Natural killer cell (primary cell): ENCODE results near the gene PRPF31. TPM values are rescaled to one million over a fixed set of nuclear protein-coding genes. Genes with fewer than 3 reads are reported as not detected.
A peak's percentile ranks its signal among the peaks of the same experiment; 100 is the strongest.

Experiments used
- ATAC-seq, 3 donors: fragments of 150-1000 bp in 2 of 3; fragments of 200-7000 bp in 1 of 3; cut with Tn5 transposase; 1 replicate in 1 of 3; 2 replicates in 2 of 3; pipeline ENCODE4 v1.10.0; 2021; ENCODE audit warnings: mild to moderate bottlenecking in 2 of 3, moderate library complexity in 2 of 3
- DNase-seq, 2 donors: peaks; one replicate each; pipeline versions ENCODE4 v3.0.0 to v3.0.0-alpha.2; 2013 to 2021; ENCODE audit warnings: mixed read lengths in 1 of 2
- H3K27ac ChIP-seq: one replicate; pipeline ENCODE4 v1.5.1; 2013; ENCODE audit warnings: mild to moderate bottlenecking, low read length
- H3K27me3 ChIP-seq: one replicate; pipeline ENCODE4 v1.6.1; 2013; ENCODE audit warnings: low read length; ENCODE audit not compliant: control insufficient read depth, insufficient read depth
- H3K36me3 ChIP-seq: one replicate; pipeline ENCODE4 v1.6.1; 2013; ENCODE audit warnings: low read length; ENCODE audit not compliant: control insufficient read depth, insufficient read depth
- H3K4me1 ChIP-seq: one replicate; pipeline ENCODE4 v1.6.1; 2013; ENCODE audit warnings: low read length; ENCODE audit not compliant: control insufficient read depth, insufficient read depth
- H3K4me3 ChIP-seq: one replicate; pipeline ENCODE4 v1.5.1; 2013; ENCODE audit warnings: low read length
- H3K9me3 ChIP-seq: one replicate; pipeline ENCODE4 v1.6.1; 2013; ENCODE audit warnings: low read length; ENCODE audit not compliant: control insufficient read depth, insufficient read depth
- H3K27ac Mint-ChIP-seq, 2 donors: one replicate each; pipeline ENCODE4 v1.8.0; 2022; ENCODE audit warnings: mild to moderate bottlenecking in 2 of 2, mixed read lengths in 2 of 2, moderate library complexity in 1 of 2
- H3K27me3 Mint-ChIP-seq, 2 donors: one replicate each; pipeline ENCODE4 v1.8.0; 2022; ENCODE audit warnings: low read depth in 2 of 2, mixed read lengths in 2 of 2
- H3K36me3 Mint-ChIP-seq: one replicate; pipeline ENCODE4 v1.8.0; 2022; ENCODE audit warnings: mixed read lengths
- H3K4me1 Mint-ChIP-seq, 2 donors: one replicate each; pipeline ENCODE4 v1.8.0; 2022; ENCODE audit warnings: mixed read lengths in 2 of 2
- H3K4me3 Mint-ChIP-seq: one replicate; pipeline ENCODE4 v1.8.0; 2022; ENCODE audit warnings: mild to moderate bottlenecking, moderate library complexity, mixed read lengths
- H3K9me3 Mint-ChIP-seq, 2 donors: one replicate each; pipeline ENCODE4 v1.8.0; 2022; ENCODE audit warnings: mixed read lengths in 2 of 2
- WGBS: methylation state at CpG from one replicate; pipeline ENCODE4 v1.1.7; 2013; ENCODE audit warnings: missing lambda C conversion rate; ENCODE audit not compliant: insufficient coverage; 5-methylcytosine and 5-hydroxymethylcytosine counted together
- intact Hi-C: fragments of 100-400 bp; cut with micrococcal nuclease; formaldehyde crosslinking; loops from one replicate; pipeline ENCODE4 v1.14.2; 2022
- total RNA-seq, 4 donors: library from RNA; stranded (reverse); fragments of 120-200 nt in 1 of 4; gene quantifications; one replicate each; pipeline versions ENCODE4 v1.2.3 to v1.2.4, GENCODE V29; 2013 to 2022
- TF ChIP-seq, protein P1 (sequence below): fragments of 200-600 bp; IDR thresholded peaks from one replicate; pipeline ENCODE4 v1.8.0; 2022; ENCODE audit warnings: antibody characterized with exemption

Gene PRPF31
- total RNA-seq, 3 donors from 2014 or later (not counting 1 experiment from before 2014, with no cell fraction given): 64.4 to 65.9 (median 64.9) TPM

DNA sequence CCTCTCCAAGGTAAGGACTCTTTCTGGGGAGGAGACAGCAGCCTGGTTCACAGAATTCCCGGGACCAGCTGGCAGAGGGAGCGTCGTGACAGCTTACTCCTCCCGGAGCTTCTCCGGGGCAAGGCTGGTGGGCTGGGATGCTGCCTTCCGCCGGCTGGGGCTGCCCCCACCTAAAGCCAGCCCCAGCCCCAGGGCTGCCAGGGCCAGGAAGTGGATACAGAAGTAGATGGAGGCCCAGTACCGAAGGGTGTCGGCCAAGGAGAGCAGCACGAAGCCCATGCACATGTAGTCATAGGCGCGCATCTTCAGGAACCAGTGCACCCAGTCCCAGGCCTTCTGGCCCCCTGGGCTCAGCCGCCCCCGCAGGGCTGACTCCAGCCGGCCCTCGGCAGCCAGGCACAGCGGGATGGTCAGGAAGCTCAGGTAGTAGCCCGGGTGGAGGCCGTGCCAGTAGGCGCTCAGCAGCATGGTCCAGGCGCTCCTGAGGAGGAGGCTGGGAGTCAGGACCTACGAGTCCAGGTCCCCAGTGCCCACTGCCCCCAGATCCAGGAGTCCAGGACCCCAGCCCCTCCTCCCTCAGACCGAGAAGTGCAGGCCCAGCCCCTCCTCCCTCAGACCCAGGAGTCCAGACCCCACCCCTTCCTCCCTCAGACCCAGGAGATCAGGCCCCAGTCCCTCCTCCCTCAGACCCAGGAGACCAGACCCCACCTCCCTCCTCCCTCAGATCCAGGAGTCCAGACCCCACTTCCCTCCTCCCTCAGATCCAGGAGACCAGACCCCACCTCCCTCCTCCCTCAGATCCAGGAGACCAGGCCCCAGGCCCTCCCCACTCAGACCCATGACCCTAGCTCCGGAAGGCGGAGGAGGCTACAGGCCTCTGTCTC, 58.6 kb downstream of the PRPF31 start:
- Mint-ChIP-seq H3K4me3 (no peak overlapping the region), H3K9me3 (no peaks in the 10 kb centered on the region), H3K27me3 (peaks cover 0 to 4% of the 10 kb centered on the region in 2 donors), H3K36me3 (no peaks in the 10 kb centered on the region), H3K27ac (no peak overlapping the region), H3K4me1 (peaks cover 0 to 4% of the 10 kb centered on the region in 2 donors)
- Histone ChIP-seq H3K27me3 (no peaks in the 10 kb centered on the region), H3K4me1 (peaks cover 11% of the 10 kb centered on the region), H3K27ac (no peak overlapping the region), H3K9me3 (no peaks in the 10 kb centered on the region), H3K4me3 (no peak overlapping the region), H3K36me3 (no peaks in the 10 kb centered on the region)
- TF ChIP-seq, protein P1, sequence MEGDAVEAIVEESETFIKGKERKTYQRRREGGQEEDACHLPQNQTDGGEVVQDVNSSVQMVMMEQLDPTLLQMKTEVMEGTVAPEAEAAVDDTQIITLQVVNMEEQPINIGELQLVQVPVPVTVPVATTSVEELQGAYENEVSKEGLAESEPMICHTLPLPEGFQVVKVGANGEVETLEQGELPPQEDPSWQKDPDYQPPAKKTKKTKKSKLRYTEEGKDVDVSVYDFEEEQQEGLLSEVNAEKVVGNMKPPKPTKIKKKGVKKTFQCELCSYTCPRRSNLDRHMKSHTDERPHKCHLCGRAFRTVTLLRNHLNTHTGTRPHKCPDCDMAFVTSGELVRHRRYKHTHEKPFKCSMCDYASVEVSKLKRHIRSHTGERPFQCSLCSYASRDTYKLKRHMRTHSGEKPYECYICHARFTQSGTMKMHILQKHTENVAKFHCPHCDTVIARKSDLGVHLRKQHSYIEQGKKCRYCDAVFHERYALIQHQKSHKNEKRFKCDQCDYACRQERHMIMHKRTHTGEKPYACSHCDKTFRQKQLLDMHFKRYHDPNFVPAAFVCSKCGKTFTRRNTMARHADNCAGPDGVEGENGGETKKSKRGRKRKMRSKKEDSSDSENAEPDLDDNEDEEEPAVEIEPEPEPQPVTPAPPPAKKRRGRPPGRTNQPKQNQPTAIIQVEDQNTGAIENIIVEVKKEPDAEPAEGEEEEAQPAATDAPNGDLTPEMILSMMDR: no peak
- intact Hi-C loops: no loop called here
- DNase-seq (no peak), ATAC-seq (no peak)
- WGBS: 90% methylated on average over 25 of the region's 25 CpGs

DNA sequence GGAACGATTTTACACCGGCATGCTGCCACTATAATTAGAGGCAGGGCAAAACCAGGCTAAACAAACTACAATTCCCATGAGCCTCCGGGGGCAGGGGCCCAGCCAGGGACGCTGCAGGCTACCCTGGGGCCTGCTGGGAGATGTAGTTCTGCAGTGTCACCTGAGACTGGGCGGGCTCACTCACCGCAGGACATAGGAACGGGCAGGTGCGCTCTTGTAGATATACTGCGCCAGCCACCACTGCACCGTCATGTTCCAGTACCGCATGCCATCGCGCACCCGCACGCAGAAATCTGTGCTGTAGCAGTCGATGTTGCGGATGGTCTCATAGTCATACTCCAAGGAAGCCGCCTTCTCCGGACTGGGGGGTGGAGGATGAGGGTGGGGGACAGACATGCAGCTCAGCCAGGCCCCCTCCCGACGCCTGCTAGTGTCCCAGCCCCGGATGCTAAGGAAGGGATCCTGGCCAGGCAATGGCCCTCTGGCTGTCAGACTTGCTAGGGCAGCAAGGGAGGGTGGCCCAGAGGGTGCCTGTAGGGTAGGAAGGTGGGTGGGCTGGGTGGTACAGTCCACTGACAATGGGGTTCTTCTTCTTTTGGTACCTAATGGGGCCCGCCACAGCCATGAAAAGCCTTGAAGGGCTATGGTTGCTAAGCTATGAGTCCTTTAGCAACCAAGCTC, 63.2 kb downstream of the PRPF31 start:
- H3K27me3 ChIP-seq: no peaks in the 10 kb centered on the region
- ATAC-seq (peak; percentile 84 to 99 (median 99)), DNase-seq (peak in 1 of 2 donors; percentile 66)
- H3K36me3 ChIP-seq: no peaks in the 10 kb centered on the region
- Mint-ChIP-seq H3K27ac (no peak overlapping the region), H3K27me3 (no peaks in the 10 kb centered on the region), H3K4me3 (no peak overlapping the region), H3K36me3 (no peaks in the 10 kb centered on the region), H3K9me3 (no peaks in the 10 kb centered on the region), H3K4me1 (no peaks in the 10 kb centered on the region)
- no peaks in the 10 kb centered on the region for H3K9me3 ChIP-seq
- intact Hi-C loops: no loop called here
- no peak overlapping the region for H3K27ac ChIP-seq
- WGBS: 92% methylated on average over 23 of the region's 23 CpGs
- peaks cover under 1% of the 10 kb centered on the region for H3K4me1 ChIP-seq
- no peak overlapping the region for H3K4me3 ChIP-seq
- TF ChIP-seq, protein P1: no peak

DNA sequence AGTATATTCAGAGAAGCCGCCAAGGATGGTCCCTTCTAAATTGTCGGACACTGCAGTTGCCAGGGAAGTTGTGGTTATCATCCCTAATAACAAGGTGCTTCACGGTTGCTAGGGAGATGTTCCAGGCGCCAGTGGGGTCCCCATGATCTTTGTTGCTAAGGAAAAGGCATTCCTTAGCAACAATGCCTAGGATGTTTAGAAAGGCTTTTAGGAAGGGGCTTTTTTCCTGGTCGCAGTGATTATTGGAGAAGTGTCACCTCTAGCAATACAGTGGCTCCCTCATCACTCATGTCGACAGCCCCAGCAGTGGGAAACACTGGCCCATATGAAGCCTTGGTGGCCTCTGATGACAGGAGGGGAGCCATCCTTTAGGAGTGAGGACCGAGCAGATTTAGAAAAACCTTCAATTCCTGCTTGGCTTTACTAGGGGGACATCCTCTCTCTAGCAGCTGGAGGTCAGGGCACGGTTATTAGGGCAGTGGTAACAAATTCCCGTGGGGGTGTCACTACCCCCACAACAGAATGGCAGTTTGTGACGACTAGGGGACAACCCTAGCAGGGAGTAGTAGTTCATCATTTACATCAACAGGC, 63.8 kb downstream of the PRPF31 start:
- H3K9me3 ChIP-seq: no peaks in the 10 kb centered on the region
- Mint-ChIP-seq H3K4me3 (no peak overlapping the region), H3K27me3 (no peaks in the 10 kb centered on the region), H3K36me3 (no peaks in the 10 kb centered on the region), H3K9me3 (no peaks in the 10 kb centered on the region), H3K27ac (no peak overlapping the region), H3K4me1 (no peaks in the 10 kb centered on the region)
- no peaks in the 10 kb centered on the region for H3K27me3 ChIP-seq
- 95% methylated on average over 10 of the region's 10 CpGs for WGBS
- H3K36me3 ChIP-seq: no peaks in the 10 kb centered on the region
- ATAC-seq (no peak), DNase-seq (no peak)
- no peak overlapping the region for H3K27ac ChIP-seq
- TF ChIP-seq, protein P1: no peak
- intact Hi-C loops: no loop called here
- no peaks in the 10 kb centered on the region for H3K4me1 ChIP-seq
- no peak overlapping the region for H3K4me3 ChIP-seq
